Panc1 (cell line): ENCODE data around the gene PAQR4. TPM values are rescaled to one million over a fixed set of nuclear protein-coding genes. Genes with fewer than 3 reads are reported as not detected.

Experiments used
- ATAC-seq: fragments of 200-7000 bp; cut with Tn5 transposase; 2 replicates; pipeline ENCODE4 v1.9.1; 2020; ENCODE audit warnings: mild to moderate bottlenecking, moderate library complexity
- BruUV-seq: library from RNA; stranded (reverse); fragments of 400-500 nt; replicated peaks from 2 replicates; lab custom pipeline; 2021; lab: Mats Ljungman, UMichigan
- CTCF ChIA-PET: fragments of 300-600 bp; sonication (Branson Sonifier 250); formaldehyde crosslinking; loops from one replicate; lab custom pipeline; 2022; ENCODE audit warnings: antibody characterized with exemption; lab: Charles Lee
- POLR2A ChIA-PET: fragments of 300-600 bp; sonication (Branson Sonifier 250); formaldehyde crosslinking; loops from one replicate; lab custom pipeline; 2022; ENCODE audit warnings: antibody characterized with exemption; lab: Charles Lee
- DNase-seq: peaks from one replicate; pipeline ENCODE4 v3.0.0-alpha.2; 2010; ENCODE audit warnings: low read depth, low spot score
- H3K27ac ChIP-seq: 2 replicates; pipeline ENCODE4 v1.5.1; 2011; ENCODE audit warnings: mild to moderate bottlenecking, low read length, inconsistent platforms
- H3K27me3 ChIP-seq: fragments of 200-500 bp; sonication (Bioruptor generic); 2 replicates; pipeline ENCODE4 v1.6.0; 2014; ENCODE audit warnings: low read length, inconsistent platforms; ENCODE audit not compliant: control insufficient read depth, insufficient read depth
- H3K36me3 ChIP-seq: fragments of 200-500 bp; sonication (Bioruptor generic); 2 replicates; pipeline ENCODE4 v1.5.1; 2014; ENCODE audit warnings: inconsistent platforms, mild to moderate bottlenecking, low read length, moderate library complexity; ENCODE audit not compliant: control insufficient read depth, insufficient read depth
- H3K4me1 ChIP-seq: 2 replicates; pipeline ENCODE4 v1.5.1; 2011; ENCODE audit warnings: inconsistent platforms, mild to moderate bottlenecking, low read length, moderate library complexity; ENCODE audit not compliant: control insufficient read depth, insufficient read depth
- H3K4me3 ChIP-seq, 2 experiments: 2 replicates each; pipeline ENCODE4 v1.5.1; 2011 to 2012; ENCODE audit warnings: low read depth in 2 of 2, low read length in 2 of 2, mild to moderate bottlenecking in 2 of 2, inconsistent platforms in 1 of 2, moderate library complexity in 1 of 2
- H3K9me3 ChIP-seq: fragments of 200-500 bp; sonication (Bioruptor generic); 2 replicates; pipeline ENCODE4 v1.5.1; 2014; ENCODE audit warnings: low read depth, mild to moderate bottlenecking, inconsistent platforms, low read length, moderate library complexity; ENCODE audit not compliant: control insufficient read depth, insufficient read depth
- POLR2AphosphoS5 ChIP-seq: IDR thresholded peaks from 2 replicates; pipeline ENCODE4 v1.6.1; 2012; ENCODE audit warnings: mild to moderate bottlenecking, low read depth, low read length, moderate library complexity
- SIN3A ChIP-seq: IDR thresholded peaks from 2 replicates; pipeline ENCODE4 v1.6.1; 2012; ENCODE audit warnings: low read depth, mild to moderate bottlenecking, low read length, moderate library complexity, borderline replicate concordance; ENCODE audit not compliant: insufficient read depth
- TCF7L2 ChIP-seq: IDR thresholded peaks from 2 replicates; pipeline ENCODE4 v1.6.1; 2011; ENCODE audit warnings: mild to moderate bottlenecking, low read depth, low read length, inconsistent platforms
- in situ Hi-C: cut with HindIII; loops from 2 replicates; pipeline ENCODE4 v1.10.0; 2016; ENCODE audit warnings: low sequenced_read_pairs, low pct_unique_long_range_greater_than_20kb
- intact Hi-C: fragments of 100-400 bp; cut with micrococcal nuclease; formaldehyde crosslinking; loops from one replicate; pipeline ENCODE4 v1.10.0; 2022; ENCODE audit not compliant: unreplicated experiment
- total RNA-seq: library from RNA; stranded (reverse); gene quantifications from one replicate; pipeline ENCODE4 v1.2.1, GENCODE V29; 2021; ENCODE audit not compliant: unreplicated experiment
- TF ChIP-seq, protein P1 (sequence below), 2 experiments: IDR thresholded peaks; 2 replicates each; pipeline ENCODE4 v1.6.1; 2011 to 2012; ENCODE audit warnings: low read depth in 2 of 2, control low read depth in 1 of 2, low read length in 1 of 2, mild to moderate bottlenecking in 1 of 2, moderate library complexity in 1 of 2; ENCODE audit not compliant: insufficient read depth in 1 of 2
- TF ChIP-seq, protein P2 (sequence below): fragments of 450-650 bp; IDR thresholded peaks from 2 replicates; pipeline ENCODE4 v1.5.1; 2017; ENCODE audit warnings: mild to moderate bottlenecking

Gene PAQR4
- total RNA-seq, 1 experiment from 2014 or later, result 51.8 TPM

DNA sequence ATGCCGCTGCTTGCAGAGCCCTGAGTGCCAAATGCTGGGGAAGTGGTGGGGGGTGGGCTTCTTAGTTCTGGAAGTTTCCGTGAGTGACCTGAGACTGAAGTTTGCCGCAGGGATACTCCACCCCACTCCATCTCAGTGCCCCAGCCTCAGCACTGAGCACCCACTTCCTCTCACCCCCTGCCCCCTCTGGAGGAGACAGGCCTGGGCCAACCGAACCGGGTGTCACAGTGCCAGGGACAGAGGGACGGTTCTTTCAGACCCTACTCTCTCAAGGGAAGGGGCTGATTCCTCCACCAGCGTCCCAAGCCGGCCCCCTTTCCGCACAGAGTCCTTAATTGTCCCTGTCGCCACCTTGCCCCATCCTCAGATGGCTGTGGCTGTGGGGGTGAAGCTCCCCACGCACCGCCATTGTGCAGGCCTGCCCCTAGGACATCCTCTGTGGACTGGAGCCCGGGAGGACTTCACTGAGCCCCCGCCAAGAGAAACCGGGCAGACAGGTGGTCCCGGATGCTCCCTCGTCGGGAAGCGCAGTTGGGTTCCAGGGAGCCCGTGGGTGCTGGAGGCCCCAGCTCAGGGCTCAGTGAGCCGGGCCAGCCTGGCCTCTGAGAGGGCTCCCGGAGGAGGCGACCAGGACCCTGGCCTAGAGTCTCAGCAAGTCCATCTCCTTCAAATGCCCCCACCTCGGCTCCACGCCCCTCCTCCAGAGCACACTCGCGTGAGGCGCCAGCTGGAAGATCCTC lies 6.6 kb upstream of the PAQR4 start:
- TF ChIP-seq TCF7L2 (no peak; the same call in 1 of the 2 replicates), POLR2AphosphoS5 (no peak), SIN3A (no peak)
- TF ChIP-seq, protein P1, sequence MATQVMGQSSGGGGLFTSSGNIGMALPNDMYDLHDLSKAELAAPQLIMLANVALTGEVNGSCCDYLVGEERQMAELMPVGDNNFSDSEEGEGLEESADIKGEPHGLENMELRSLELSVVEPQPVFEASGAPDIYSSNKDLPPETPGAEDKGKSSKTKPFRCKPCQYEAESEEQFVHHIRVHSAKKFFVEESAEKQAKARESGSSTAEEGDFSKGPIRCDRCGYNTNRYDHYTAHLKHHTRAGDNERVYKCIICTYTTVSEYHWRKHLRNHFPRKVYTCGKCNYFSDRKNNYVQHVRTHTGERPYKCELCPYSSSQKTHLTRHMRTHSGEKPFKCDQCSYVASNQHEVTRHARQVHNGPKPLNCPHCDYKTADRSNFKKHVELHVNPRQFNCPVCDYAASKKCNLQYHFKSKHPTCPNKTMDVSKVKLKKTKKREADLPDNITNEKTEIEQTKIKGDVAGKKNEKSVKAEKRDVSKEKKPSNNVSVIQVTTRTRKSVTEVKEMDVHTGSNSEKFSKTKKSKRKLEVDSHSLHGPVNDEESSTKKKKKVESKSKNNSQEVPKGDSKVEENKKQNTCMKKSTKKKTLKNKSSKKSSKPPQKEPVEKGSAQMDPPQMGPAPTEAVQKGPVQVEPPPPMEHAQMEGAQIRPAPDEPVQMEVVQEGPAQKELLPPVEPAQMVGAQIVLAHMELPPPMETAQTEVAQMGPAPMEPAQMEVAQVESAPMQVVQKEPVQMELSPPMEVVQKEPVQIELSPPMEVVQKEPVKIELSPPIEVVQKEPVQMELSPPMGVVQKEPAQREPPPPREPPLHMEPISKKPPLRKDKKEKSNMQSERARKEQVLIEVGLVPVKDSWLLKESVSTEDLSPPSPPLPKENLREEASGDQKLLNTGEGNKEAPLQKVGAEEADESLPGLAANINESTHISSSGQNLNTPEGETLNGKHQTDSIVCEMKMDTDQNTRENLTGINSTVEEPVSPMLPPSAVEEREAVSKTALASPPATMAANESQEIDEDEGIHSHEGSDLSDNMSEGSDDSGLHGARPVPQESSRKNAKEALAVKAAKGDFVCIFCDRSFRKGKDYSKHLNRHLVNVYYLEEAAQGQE (IDR thresholded peaks at IDR 0.05; ENCODE audit: insufficient read depth in 1 of 2, low read depth in 2 of 2, low read length in 1 of 2), result no peak
- TF ChIP-seq, protein P2, sequence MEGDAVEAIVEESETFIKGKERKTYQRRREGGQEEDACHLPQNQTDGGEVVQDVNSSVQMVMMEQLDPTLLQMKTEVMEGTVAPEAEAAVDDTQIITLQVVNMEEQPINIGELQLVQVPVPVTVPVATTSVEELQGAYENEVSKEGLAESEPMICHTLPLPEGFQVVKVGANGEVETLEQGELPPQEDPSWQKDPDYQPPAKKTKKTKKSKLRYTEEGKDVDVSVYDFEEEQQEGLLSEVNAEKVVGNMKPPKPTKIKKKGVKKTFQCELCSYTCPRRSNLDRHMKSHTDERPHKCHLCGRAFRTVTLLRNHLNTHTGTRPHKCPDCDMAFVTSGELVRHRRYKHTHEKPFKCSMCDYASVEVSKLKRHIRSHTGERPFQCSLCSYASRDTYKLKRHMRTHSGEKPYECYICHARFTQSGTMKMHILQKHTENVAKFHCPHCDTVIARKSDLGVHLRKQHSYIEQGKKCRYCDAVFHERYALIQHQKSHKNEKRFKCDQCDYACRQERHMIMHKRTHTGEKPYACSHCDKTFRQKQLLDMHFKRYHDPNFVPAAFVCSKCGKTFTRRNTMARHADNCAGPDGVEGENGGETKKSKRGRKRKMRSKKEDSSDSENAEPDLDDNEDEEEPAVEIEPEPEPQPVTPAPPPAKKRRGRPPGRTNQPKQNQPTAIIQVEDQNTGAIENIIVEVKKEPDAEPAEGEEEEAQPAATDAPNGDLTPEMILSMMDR, result no peak
- ChIA-PET POLR2A (interaction anchor here (0.6 kb wide), 1 partner anchor 48 kb away, joined by 4 read pairs; no protein-coding TSS in a partner anchor), CTCF (interaction anchor here (0.6 to 0.7 kb wide), 2 partner anchors 427 to 1377 kb away, joined by 3 to 9 read pairs; no protein-coding TSS in a partner anchor)
- DNase-seq (no peak), ATAC-seq (no peak)
- Histone ChIP-seq H3K4me3 (peak overlapping the region in 1 of 2 experiments; percentile 81; a peak in 3 of 4 replicates), H3K27ac (peak overlapping the region; percentile 11), H3K4me1 (peaks cover 17% of the 10 kb centered on the region), H3K27me3 (no peaks in the 10 kb centered on the region), H3K36me3 (no peaks in the 10 kb centered on the region; the same call in 1 of the 2 replicates), H3K9me3 (no peaks in the 10 kb centered on the region)
- intact Hi-C loops, result no loop called here
- TSS peak; percentile 49 for BruUV-seq
- in situ Hi-C loops, result no loop called here

DNA sequence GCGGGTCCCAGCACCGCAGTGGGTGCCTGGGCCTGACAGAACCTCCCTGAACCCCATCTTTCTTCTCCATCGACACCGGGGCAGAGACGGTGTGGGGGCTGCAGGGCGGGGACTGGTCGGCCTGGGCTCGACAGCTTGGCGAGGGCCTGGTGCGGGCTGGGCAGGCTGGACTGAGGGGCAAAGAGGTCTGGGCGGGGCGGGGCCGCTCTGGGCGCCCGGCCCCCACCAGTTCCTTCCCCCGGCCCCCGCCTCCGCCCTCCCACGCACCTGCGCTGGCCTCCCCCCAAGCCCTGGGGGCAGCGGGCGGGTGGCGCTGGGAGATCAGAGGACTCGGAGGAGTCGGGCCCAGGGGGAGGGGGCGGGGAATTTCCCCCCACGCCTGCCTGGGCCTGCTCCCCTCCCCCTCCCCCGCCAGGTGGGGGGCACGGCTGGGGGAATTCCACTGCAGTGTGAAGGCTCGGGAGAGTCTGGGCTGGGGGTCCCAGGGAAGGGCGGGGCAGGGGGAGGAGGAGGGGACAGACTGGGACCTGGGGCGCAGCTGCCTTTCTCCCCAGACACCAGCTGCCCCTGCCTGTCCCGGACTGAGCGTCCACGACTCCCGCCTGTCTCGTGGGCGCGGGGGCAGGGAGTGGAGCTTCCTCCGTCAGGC lies 6.0 kb upstream of the PAQR4 start:
- peak; percentile 7; the same call in 1 of the 2 replicates for ATAC-seq
- ChIA-PET CTCF (no interaction called here), POLR2A (interaction anchor here (0.5 to 0.6 kb wide), 2 partner anchors 32 to 47 kb away, joined by 3 to 4 read pairs; no protein-coding TSS in a partner anchor)
- no peaks in the 10 kb centered on the region; the same call in 1 of the 2 replicates for H3K36me3 ChIP-seq
- TF ChIP-seq, protein P2, result no peak
- TF ChIP-seq, protein P1 (IDR thresholded peaks at IDR 0.05; ENCODE audit: insufficient read depth in 1 of 2, low read depth in 2 of 2, low read length in 1 of 2), result no peak
- no peak for TF ChIP-seq SIN3A
- TF ChIP-seq TCF7L2, result no peak
- no peak for TF ChIP-seq POLR2AphosphoS5
- peak overlapping the region; percentile 79; the same call in 1 of the 2 replicates for H3K27ac ChIP-seq
- intact Hi-C loops (no loop called here), in situ Hi-C loops (no loop called here)
- no TSS peak for BruUV-seq
- H3K4me3 ChIP-seq, result peak overlapping the region; percentile 56 to 81
- no peak for DNase-seq
- H3K9me3 ChIP-seq, result no peaks in the 10 kb centered on the region
- no peaks in the 10 kb centered on the region for H3K27me3 ChIP-seq
- H3K4me1 ChIP-seq, result peaks cover 19% of the 10 kb centered on the region
